Retinal pigment epithelial cell (primary cell): ENCODE data around the gene BCL2.

Experiments used
- DNase-seq: peaks from one replicate; pipeline ENCODE4 v3.0.0-alpha.2; 2010; ENCODE audit warnings: low read depth
- H3K4me3 ChIP-seq: 2 replicates; pipeline ENCODE4 v1.5.1; 2011; ENCODE audit warnings: mild to moderate bottlenecking, low read length, control low read depth, moderate library complexity
- TF ChIP-seq, protein P1 (sequence below): conservative IDR thresholded peaks from 2 replicates; pipeline ENCODE4 v1.5.1; 2011; ENCODE audit warnings: low read depth, low read length, control low read depth, inconsistent platforms

The BCL2 gene

GRCh38 chr18:63284173-63284799 is 35.3 kb downstream of the BCL2 start:
- TF ChIP-seq, protein P1, sequence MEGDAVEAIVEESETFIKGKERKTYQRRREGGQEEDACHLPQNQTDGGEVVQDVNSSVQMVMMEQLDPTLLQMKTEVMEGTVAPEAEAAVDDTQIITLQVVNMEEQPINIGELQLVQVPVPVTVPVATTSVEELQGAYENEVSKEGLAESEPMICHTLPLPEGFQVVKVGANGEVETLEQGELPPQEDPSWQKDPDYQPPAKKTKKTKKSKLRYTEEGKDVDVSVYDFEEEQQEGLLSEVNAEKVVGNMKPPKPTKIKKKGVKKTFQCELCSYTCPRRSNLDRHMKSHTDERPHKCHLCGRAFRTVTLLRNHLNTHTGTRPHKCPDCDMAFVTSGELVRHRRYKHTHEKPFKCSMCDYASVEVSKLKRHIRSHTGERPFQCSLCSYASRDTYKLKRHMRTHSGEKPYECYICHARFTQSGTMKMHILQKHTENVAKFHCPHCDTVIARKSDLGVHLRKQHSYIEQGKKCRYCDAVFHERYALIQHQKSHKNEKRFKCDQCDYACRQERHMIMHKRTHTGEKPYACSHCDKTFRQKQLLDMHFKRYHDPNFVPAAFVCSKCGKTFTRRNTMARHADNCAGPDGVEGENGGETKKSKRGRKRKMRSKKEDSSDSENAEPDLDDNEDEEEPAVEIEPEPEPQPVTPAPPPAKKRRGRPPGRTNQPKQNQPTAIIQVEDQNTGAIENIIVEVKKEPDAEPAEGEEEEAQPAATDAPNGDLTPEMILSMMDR, result no peak
- H3K4me3 ChIP-seq, result no peak overlapping the region
- DNase-seq, result no peak

DNA sequence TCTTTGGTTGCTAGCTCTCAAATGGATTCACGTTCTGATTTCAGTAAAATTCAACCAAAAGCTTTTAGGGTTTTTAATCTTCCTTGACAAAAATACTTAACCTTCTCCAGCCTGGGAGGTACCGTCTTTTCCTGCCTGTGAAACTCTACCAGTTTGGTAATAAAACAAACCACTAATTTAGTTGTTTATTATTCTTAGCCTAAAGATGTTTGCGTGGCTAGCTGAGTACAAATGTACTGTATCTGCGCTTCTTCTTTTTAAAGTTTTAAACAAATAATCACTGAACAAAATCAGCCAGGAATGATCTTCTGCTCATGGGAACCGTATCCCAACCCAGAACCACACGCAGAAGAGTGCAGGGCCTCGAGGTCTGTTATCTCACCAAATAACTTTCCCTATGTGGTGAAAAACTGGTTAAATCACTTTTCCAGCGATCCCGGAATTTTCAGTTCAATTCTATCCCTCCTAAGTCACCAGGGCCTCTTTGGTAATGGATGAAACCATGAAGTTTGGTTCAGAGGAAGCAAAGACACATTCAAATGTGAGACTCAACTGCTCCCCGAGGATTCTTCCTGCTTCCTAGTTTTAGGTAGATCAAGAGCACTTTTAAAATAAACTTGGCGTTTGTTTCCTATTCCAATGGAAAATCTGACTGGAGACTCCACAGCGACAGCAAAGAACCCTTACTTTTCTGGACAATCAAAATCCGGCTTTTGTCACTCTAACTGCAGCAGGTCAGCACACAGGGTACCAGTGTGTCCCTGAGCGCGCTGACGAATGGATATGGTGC is 36.1 kb downstream of the BCL2 start:
- TF ChIP-seq, protein P1, result no peak
- no peak overlapping the region for H3K4me3 ChIP-seq
- no peak for DNase-seq

DNA sequence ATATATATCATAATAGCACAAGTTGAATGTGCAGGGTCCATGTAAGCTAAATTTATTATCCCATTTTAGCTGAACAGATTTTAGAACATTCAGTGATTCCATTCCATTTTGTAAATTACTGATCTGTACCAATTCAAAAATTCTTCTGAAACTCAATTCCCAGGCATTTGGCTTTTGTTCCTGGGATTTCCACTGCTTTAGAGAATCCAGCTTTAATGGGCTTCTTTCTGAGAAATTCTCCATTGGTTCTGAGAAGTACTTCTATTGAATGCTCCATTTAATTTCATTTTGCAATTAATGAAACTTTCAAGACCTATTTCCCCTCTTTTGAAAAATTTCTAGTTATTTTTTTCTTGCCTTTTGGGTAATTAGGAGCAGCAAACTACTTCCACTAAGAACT is 36.8 kb downstream of the BCL2 start:
- DNase-seq, result no peak
- no peak overlapping the region for H3K4me3 ChIP-seq
- TF ChIP-seq, protein P1, result no peak

DNA sequence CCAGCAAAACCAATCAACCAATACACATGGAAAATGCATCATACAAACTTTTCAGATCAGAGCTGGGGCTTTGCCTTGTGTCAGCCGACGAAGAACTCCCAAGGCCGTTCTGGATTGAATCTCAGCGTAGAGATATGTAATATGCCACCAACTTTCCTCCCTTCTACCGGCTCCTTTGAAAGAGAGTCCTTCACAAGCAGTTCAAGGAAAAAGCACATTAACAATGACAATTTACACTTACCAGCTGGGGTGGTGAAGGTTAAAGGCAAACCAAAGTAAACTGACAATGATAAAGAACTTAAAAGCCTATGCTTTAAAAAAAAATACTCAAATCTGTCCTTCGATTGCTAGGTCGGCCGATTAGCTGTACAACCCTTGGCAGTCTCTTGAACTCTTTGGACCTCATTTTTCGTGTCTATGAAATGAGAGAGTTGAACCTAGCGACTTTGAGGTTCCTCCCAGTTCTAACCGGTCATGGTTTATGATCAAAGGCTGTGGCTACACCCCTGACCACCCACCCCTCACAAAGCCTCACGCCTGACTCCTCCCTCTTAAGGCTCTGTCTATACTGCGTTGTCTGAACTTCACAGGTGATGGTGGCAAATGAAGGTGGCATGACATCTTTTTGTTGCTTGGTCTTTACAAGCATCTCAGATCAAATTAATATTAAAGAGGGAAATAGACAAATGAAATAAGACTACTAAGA is 46.2 kb downstream of the BCL2 start:
- TF ChIP-seq, protein P1, result no peak
- DNase-seq, result no peak

DNA sequence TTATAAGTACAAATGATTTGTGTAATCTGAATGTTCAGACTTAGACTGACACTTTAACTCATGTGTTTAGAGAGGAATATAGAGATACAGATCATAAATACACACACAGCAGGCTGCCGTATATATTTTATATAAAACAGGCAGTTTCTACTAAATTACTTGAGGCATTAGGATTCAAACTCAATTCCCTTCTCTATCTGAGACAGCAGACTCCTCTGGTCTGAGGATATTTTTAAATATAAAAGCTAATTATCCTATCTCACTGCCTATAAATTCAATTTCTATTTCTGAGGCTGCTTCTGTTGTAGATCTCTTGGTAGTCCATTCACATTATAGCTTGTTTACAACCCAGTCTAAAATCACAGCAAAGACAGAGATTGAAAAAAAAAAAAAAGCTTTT is 46.9 kb downstream of the BCL2 start:
- no peak overlapping the region for H3K4me3 ChIP-seq
- DNase-seq, result no peak
- TF ChIP-seq, protein P1, result no peak

More for the DNA sequence above, 46.2 kb downstream of the BCL2 start:
- H3K4me3 ChIP-seq, result no peak overlapping the region

GRCh38 chr18:63271881-63272299 is 47.7 kb downstream of the BCL2 start:
- H3K4me3 ChIP-seq, result no peak overlapping the region
- TF ChIP-seq, protein P1, result no peak

More at GRCh38 chr18:63271881-63272299, 47.7 kb downstream of the BCL2 start:
- no peak for DNase-seq
